ENCODE data around the gene ASPDH.

ASPDH gene

GRCh38 chr19:50482271-50482855, 31.4 kb downstream of the ASPDH start:
- TF ChIP-seq CTCF (IDR thresholded peaks at IDR 0.05; ENCODE audit: insufficient read depth, low read depth, low read length, missing control alignments) = no peak
- no peak overlapping the region for H3K4me3 ChIP-seq (ENCODE audit: low read depth, low read length)
- no peak for DNase-seq (ENCODE audit: low read depth)

- DNase-seq (ENCODE audit: low read depth) = no peak
- TF ChIP-seq CTCF (IDR thresholded peaks at IDR 0.05; ENCODE audit: insufficient read depth, low read depth, low read length, missing control alignments) = no peak
- no peak overlapping the region for H3K4me3 ChIP-seq (ENCODE audit: low read depth, low read length)
Observed at GRCh38 chr19:50481351-50482149, 32.2 kb downstream of the ASPDH start.

DNA sequence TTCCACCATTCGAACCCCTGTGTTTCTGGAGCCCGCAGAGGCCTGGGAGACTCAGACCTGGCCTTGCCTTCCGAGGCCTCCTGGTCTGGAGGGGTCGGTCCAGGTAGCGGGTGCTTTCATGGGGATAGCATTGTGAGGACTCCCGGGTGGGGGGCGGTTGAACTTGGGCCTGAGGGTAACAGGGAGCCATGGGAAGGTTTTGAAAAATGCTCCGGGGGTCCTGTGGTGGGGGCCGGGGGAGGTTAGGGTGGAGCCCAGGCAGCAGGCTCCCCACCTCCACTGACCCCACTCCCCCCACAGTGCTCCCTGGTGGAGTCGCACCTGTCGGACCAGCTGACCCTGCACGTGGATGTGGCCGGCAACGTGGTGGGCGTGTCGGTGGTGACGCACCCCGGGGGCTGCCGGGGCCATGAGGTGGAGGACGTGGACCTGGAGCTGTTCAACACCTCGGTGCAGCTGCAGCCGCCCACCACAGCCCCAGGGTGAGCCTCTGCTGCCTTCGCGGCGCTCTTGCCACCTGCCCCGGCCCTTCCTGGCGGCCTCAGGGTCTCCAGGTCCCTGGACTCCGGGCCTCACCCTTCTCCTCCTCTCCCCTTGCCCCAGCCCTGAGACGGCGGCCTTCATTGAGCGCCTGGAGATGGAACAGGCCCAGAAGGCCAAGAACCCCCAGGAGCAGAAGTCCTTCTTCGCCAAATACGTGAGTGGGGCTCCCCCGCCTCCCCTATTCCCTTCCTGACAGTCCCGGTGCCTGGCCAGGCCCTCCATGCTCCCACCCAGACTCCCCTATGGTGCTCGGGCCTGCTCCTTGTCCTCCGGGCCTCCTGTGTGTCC, 33.2 kb downstream of the ASPDH start:
- no peak overlapping the region for H3K4me3 ChIP-seq (ENCODE audit: low read depth, low read length)
- no peak for TF ChIP-seq CTCF (IDR thresholded peaks at IDR 0.05; ENCODE audit: insufficient read depth, low read depth, low read length, missing control alignments)
- no peak for DNase-seq (ENCODE audit: low read depth)

DNA sequence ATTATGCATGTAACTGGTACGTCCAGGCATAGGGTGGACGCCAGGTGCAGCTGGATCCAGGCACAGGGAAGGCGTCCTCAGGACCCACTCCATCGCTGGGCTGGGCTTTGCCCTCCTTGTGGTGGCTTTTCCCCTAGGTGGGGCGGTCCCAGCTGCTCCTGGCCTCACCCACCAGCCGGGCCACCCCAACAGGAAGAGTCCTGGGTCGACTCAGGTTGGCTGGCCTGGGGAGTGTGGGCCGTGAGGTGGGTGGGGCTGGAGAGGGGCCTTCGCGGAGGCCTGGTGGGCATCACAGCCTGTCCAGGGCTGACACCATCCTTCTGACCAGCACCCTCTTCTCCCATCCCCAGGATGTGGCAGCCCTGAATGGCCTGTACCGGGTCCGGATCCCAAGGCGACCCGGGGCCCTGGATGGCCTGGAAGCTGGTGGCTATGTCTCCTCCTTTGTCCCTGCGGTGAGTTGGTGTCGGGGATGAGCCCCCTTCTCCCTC, 33.9 kb downstream of the ASPDH start:
- TF ChIP-seq CTCF (IDR thresholded peaks at IDR 0.05; ENCODE audit: insufficient read depth, low read depth, low read length, missing control alignments) = no peak
- H3K4me3 ChIP-seq (ENCODE audit: low read depth, low read length) = no peak overlapping the region

DNA sequence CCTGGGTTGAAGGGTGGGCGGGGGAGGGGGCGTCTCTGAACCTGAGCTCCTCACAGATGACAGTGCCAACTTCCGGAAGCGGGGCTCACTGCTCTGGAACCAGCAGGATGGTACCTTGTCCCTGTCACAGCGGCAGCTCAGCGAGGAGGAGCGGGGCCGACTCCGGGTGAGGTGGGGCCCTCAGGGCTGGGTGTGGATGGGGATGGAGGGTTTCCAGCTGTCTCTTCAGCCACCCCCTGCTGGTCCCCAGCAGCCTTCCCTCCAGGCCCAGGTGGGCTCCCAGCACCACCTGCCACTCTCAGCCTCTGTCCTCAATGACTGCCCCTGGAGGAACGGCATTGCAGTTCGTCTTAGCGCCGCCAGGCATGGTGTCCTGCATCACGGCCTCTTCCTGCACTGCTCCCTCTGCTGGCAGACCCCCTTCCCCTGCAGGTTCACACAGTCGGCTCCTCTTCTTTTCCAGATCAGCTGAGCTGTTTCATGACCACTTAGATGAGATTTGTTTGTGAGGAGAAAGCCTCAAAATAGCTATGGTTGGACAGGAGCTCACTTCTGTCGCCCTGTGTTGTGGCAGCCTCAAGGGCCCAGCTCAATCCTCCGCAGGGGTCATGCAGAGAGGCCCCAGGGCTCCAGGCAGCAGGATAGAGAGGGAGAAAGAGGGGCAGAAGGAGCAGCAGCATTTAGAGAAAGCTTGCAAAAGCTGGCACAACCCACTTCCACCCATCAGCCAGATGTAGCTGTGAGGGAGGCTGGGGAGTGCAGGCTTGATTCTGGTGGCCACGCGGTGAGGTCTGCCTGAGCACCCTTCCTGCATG, 34.6 kb downstream of the ASPDH start:
- peak; percentile 20 for DNase-seq (ENCODE audit: low read depth)
- peak; percentile 23 for TF ChIP-seq CTCF (IDR thresholded peaks at IDR 0.05; ENCODE audit: insufficient read depth, low read depth, low read length, missing control alignments)
- no peak overlapping the region for H3K4me3 ChIP-seq (ENCODE audit: low read depth, low read length)

More for the DNA sequence above, 33.9 kb downstream of the ASPDH start:
- DNase-seq (ENCODE audit: low read depth) = no peak
